Caco-2 (cell line): ENCODE results near the gene OR2V1. TPM values are rescaled to one million over a fixed set of nuclear protein-coding genes. Genes with fewer than 3 reads are reported as not detected.

ENCODE experiments used
- BruUV-seq: library from RNA; stranded (reverse); fragments of 400-500 nt; replicated peaks from 2 replicates; lab custom pipeline; 2021; lab: Mats Ljungman, UMichigan
- CTCF ChIA-PET: fragments of 300-600 bp; sonication (Branson Sonifier 250); formaldehyde crosslinking; loops from one replicate; lab custom pipeline; 2022; ENCODE audit warnings: antibody characterized with exemption; lab: Charles Lee
- POLR2A ChIA-PET: fragments of 300-600 bp; sonication (Branson Sonifier 250); formaldehyde crosslinking; loops from one replicate; lab custom pipeline; 2022; ENCODE audit warnings: antibody characterized with exemption; lab: Charles Lee
- DNase-seq, 2 experiments: peaks; one replicate each; pipeline versions ENCODE4 v3.0.0 to v3.0.0-alpha.2; 2020 to 2022
- H3K27me3 ChIP-seq: replicated peaks from 2 replicates; pipeline ENCODE4 v1.6.0; 2011; ENCODE audit warnings: low read length; ENCODE audit not compliant: control insufficient read depth, insufficient read depth
- H3K36me3 ChIP-seq: 2 replicates; pipeline ENCODE4 v1.5.1; 2011; ENCODE audit warnings: low read length; ENCODE audit not compliant: control insufficient read depth, insufficient read depth
- H3K4me1 ChIP-seq: fragments of 250-450 bp; sonication (Bioruptor Pico); 2 replicates; pipeline ENCODE4 v1.5.1; 2020; ENCODE audit warnings: mild to moderate bottlenecking
- H3K4me3 ChIP-seq: 2 replicates; pipeline ENCODE4 v1.5.1; 2011; ENCODE audit warnings: low read depth, mild to moderate bottlenecking, control low read depth, low read length
- H3K9me3 ChIP-seq: fragments of 250-450 bp; sonication (Bioruptor Pico); 2 replicates; pipeline ENCODE4 v1.5.1; 2020; ENCODE audit warnings: mild to moderate bottlenecking, moderate library complexity
- H3K27ac Mint-ChIP-seq: one replicate; pipeline ENCODE4 v1.8.0; 2022; ENCODE audit warnings: mixed read lengths; ENCODE audit not compliant: unreplicated experiment
- H3K27me3 Mint-ChIP-seq: one replicate; pipeline ENCODE4 v1.8.0; 2022; ENCODE audit warnings: mixed read lengths; ENCODE audit not compliant: insufficient read depth, unreplicated experiment
- H3K36me3 Mint-ChIP-seq: one replicate; pipeline ENCODE4 v1.8.0; 2022; ENCODE audit warnings: mild to moderate bottlenecking, mixed read lengths; ENCODE audit not compliant: insufficient read depth, unreplicated experiment
- H3K4me1 Mint-ChIP-seq: one replicate; pipeline ENCODE4 v1.8.0; 2022; ENCODE audit warnings: low read depth, mixed read lengths; ENCODE audit not compliant: unreplicated experiment
- H3K4me3 Mint-ChIP-seq: one replicate; pipeline ENCODE4 v1.8.0; 2022; ENCODE audit warnings: mild to moderate bottlenecking, moderate library complexity, mixed read lengths; ENCODE audit not compliant: unreplicated experiment
- H3K9me3 Mint-ChIP-seq: one replicate; pipeline ENCODE4 v1.8.0; 2022; ENCODE audit warnings: mixed read lengths; ENCODE audit not compliant: unreplicated experiment
- intact Hi-C: fragments of 100-400 bp; cut with micrococcal nuclease; formaldehyde crosslinking; loops from one replicate; pipeline ENCODE4 v1.10.0; 2022; ENCODE audit not compliant: unreplicated experiment
- total RNA-seq: library from RNA; stranded (reverse); gene quantifications from 2 replicates; pipeline ENCODE4 v1.2.3, GENCODE V29; 2022
- TF ChIP-seq, protein P1 (sequence below), 2 experiments: fragments of 200-600 bp in 1 of 2; IDR thresholded peaks; 1 replicate in 1 of 2; 2 replicates in 1 of 2; pipeline versions ENCODE4 v1.5.1 to v1.8.0; 2011 to 2022; ENCODE audit warnings: antibody characterized with exemption in 1 of 2, control low read depth in 1 of 2, inconsistent platforms in 1 of 2, low read depth in 1 of 2, low read length in 1 of 2, mild to moderate bottlenecking in 1 of 2, moderate library complexity in 1 of 2; ENCODE audit not compliant: insufficient read depth in 1 of 2, severe bottlenecking in 1 of 2, unreplicated experiment in 1 of 2

The OR2V1 gene
- total RNA-seq, 1 experiment from 2014 or later: not detected

DNA sequence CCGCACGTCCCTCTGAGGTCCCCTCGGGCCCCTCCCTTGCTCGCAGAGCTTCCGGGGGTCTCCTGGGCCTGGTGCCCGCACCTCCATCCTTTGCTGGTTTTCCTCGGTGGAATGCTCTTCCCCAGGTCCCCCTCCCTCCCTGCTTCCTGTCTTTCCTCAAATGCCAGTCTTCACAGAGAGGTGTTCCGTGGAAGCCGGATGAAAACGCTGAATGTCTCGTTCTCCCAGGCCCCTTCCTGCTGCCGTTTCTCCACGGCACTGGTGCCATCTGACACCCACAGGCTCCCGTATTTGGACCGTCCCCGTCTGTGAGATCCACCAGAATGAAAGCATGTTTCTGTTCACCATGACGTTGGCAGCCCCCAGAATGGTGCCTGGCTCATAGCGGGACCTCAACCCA lies 4.1 kb downstream of the OR2V1 start:
- BruUV-seq: no TSS peak
- no peaks in the 10 kb centered on the region for H3K4me1 Mint-ChIP-seq
- CTCF ChIA-PET: no interaction called here
- H3K9me3 Mint-ChIP-seq: no peaks in the 10 kb centered on the region
- intact Hi-C loops: no loop called here
- no peaks in the 10 kb centered on the region for H3K36me3 Mint-ChIP-seq
- Histone ChIP-seq H3K36me3 (no peaks in the 10 kb centered on the region), H3K4me1 (no peaks in the 10 kb centered on the region), H3K27me3 (0 out of 2 replicates have a peak, but pooled peaks cover 2% of the 10 kb centered on the region), H3K4me3 (no peak overlapping the region), H3K9me3 (no peaks in the 10 kb centered on the region)
- TF ChIP-seq, protein P1, sequence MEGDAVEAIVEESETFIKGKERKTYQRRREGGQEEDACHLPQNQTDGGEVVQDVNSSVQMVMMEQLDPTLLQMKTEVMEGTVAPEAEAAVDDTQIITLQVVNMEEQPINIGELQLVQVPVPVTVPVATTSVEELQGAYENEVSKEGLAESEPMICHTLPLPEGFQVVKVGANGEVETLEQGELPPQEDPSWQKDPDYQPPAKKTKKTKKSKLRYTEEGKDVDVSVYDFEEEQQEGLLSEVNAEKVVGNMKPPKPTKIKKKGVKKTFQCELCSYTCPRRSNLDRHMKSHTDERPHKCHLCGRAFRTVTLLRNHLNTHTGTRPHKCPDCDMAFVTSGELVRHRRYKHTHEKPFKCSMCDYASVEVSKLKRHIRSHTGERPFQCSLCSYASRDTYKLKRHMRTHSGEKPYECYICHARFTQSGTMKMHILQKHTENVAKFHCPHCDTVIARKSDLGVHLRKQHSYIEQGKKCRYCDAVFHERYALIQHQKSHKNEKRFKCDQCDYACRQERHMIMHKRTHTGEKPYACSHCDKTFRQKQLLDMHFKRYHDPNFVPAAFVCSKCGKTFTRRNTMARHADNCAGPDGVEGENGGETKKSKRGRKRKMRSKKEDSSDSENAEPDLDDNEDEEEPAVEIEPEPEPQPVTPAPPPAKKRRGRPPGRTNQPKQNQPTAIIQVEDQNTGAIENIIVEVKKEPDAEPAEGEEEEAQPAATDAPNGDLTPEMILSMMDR (IDR thresholded peaks at IDR 0.05; ENCODE audit: insufficient read depth in 1 of 2, low read depth in 1 of 2, low read length in 1 of 2, severe bottlenecking in 1 of 2, unreplicated experiment in 1 of 2): no peak
- POLR2A ChIA-PET: no interaction called here
- no peak overlapping the region for H3K27ac Mint-ChIP-seq
- H3K27me3 Mint-ChIP-seq: peaks cover 25% of the 10 kb centered on the region
- no peak for DNase-seq
- no peak overlapping the region for H3K4me3 Mint-ChIP-seq

DNA sequence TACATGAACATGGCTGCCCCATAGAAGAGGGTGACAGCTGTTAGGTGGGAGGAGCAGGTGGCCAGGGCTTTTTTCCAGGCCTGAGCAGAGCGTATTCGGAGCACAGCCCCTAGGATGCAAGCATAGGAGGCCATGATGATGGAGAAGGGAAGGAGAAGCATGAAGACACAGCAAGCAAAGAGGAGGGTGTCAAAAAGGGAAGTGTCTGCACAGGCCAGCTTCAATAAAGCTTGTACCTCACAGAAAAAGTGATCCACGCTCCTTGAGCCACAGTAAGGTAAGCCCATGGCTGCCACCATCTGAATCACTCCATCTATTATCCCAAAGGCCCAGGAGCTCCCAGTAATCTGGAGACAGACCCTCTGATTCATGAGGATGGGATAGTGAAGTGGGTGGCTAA lies 6.4 kb downstream of the OR2V1 start:
- CTCF ChIA-PET: no interaction called here
- DNase-seq: no peak
- Histone ChIP-seq H3K36me3 (no peaks in the 10 kb centered on the region), H3K9me3 (no peaks in the 10 kb centered on the region), H3K4me3 (no peak overlapping the region), H3K27me3 (0 out of 2 replicates have a peak, but pooled peaks cover 2% of the 10 kb centered on the region), H3K4me1 (no peaks in the 10 kb centered on the region)
- Mint-ChIP-seq H3K4me3 (no peak overlapping the region), H3K4me1 (no peaks in the 10 kb centered on the region), H3K27me3 (peaks cover 17% of the 10 kb centered on the region), H3K36me3 (no peaks in the 10 kb centered on the region), H3K9me3 (no peaks in the 10 kb centered on the region), H3K27ac (no peak overlapping the region)
- intact Hi-C loops: no loop called here
- POLR2A ChIA-PET: no interaction called here
- TF ChIP-seq, protein P1 (IDR thresholded peaks at IDR 0.05; ENCODE audit: insufficient read depth in 1 of 2, low read depth in 1 of 2, low read length in 1 of 2, severe bottlenecking in 1 of 2, unreplicated experiment in 1 of 2): no peak
- no TSS peak for BruUV-seq

DNA sequence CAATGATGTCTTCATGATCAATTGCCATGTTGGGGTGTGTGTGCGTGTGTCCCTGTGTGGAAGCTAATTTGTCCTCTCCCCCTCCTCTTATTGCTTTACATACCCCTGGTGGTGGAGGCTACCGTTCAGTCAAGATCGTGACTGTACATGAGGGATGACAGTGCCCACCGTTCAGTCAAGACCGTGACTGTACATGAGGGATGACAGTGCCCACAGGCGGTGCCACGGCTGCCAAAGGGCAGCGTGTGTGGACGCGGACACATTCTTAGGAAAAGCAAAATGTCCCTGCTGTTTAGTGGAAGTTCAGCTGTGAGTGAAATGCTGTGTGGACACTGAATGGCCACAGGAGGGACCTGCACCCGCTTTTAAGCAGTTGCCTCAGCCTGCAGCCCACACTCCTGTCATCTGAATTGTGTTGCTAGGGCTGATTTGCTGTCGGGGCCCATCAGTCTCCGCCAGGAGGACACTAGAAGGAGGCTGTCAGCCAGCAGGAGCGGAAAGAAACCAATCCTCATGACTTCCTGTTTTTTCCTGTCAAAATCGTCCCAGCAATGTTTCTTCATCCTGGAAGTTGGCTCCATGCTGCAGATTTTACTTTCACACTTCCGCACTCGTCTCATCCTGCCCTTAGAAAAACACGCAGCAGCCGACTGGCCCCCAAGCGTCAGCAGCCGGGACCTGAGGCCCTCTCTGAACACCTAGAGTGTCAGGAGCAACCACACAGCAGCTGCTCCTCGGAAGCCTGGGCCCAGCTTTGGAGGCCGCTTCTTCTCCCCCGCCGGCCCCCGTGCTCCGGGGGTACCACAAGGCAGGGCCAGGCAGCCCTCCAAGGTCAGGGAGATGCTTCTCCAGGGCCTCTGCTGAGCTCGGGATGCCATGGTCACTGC lies 9.1 kb downstream of the OR2V1 start:
- Histone ChIP-seq H3K4me1 (no peaks in the 10 kb centered on the region), H3K4me3 (no peak overlapping the region), H3K36me3 (no peaks in the 10 kb centered on the region), H3K27me3 (no peaks in the 10 kb centered on the region; the same call in 1 of the 2 replicates), H3K9me3 (no peaks in the 10 kb centered on the region)
- POLR2A ChIA-PET: no interaction called here
- Mint-ChIP-seq H3K27me3 (peaks cover 17% of the 10 kb centered on the region), H3K9me3 (no peaks in the 10 kb centered on the region), H3K4me3 (no peak overlapping the region), H3K27ac (no peak overlapping the region), H3K4me1 (no peaks in the 10 kb centered on the region), H3K36me3 (no peaks in the 10 kb centered on the region)
- DNase-seq: no peak
- intact Hi-C loops: no loop called here
- TF ChIP-seq, protein P1 (IDR thresholded peaks at IDR 0.05; ENCODE audit: insufficient read depth in 1 of 2, low read depth in 1 of 2, low read length in 1 of 2, severe bottlenecking in 1 of 2, unreplicated experiment in 1 of 2): peak in 1 of 2 experiments; percentile 27
- BruUV-seq: no TSS peak
- CTCF ChIA-PET: no interaction called here
